Activated T-cell treated with anti-CD3 and anti-CD28 coated beads for 24 hours (primary cell): Measurements from ENCODE around the gene SPATA46.
"Not testable (repeated sequence)": the region's sequence is repeated elsewhere in the genome, so short reads cannot be mapped to it uniquely, and the experiment has no call there.

ENCODE experiments used
- DNase-seq: peaks from one replicate; pipeline ENCODE4 v3.0.0-alpha.2; 2020; ENCODE audit warnings: low read depth

The SPATA46 gene, protein sequence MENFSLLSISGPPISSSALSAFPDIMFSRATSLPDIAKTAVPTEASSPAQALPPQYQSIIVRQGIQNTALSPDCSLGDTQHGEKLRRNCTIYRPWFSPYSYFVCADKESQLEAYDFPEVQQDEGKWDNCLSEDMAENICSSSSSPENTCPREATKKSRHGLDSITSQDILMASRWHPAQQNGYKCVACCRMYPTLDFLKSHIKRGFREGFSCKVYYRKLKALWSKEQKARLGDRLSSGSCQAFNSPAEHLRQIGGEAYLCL

DNA sequence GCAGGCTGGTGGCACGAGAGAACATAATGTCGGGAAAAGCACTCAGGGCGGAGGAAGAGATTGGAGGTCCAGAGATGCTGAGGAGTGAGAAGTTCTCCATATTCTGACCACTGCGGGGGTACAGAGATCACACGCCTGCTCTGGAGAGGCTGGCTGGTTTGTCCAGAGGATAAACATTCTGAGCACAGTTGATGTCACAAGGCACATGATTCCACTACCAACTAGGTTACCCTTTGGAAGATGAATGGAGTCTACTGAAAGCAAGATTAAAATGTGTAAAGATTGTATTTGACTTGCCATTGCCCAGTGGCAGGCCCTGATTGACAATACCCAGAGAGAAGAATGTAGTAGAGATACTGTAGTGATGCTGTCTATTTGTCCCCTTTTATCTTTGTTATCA lies at the start of gene SPATA46:
TSS of gene SPATA46 (minus strand) at position 164 of the 400 bp plus-strand sequence. CDS start at position 100, 64 bp downstream.
- DNase-seq = no peak

DNA sequence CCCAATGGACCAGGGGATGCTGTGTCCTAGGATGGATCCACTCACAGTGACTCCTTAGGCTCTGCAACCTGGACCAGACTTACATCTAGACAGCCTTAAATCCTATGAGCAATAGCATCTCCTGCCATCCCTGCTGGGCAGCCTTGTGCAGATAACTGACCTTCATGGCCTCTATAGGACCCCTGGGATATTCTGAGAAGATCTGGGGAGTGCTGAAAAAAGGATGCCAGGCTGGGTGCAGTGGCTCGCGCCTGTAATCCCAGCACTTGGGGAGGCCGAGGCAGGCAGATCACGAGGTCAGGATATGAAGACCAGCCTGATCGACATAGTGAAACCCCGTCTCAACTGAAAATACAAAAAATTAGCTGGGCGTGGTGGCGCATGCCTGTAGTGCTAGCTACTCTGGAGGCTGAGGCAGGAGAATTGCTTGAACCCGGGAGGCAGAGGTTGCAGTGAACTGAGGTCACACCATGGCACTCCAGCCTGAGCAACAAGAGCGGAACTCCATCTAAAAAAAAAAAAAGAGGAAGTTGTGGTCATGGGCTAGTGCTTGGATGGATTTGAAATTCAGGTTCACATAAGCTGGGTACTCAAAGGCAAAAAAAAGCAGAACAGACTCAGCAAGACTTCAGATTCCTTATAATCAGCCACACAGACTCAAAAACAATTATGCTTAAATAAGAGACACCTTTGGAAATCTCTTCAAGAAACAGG lies 46.2 kb upstream of the SPATA46 start:
- DNase-seq = no peak

DNA sequence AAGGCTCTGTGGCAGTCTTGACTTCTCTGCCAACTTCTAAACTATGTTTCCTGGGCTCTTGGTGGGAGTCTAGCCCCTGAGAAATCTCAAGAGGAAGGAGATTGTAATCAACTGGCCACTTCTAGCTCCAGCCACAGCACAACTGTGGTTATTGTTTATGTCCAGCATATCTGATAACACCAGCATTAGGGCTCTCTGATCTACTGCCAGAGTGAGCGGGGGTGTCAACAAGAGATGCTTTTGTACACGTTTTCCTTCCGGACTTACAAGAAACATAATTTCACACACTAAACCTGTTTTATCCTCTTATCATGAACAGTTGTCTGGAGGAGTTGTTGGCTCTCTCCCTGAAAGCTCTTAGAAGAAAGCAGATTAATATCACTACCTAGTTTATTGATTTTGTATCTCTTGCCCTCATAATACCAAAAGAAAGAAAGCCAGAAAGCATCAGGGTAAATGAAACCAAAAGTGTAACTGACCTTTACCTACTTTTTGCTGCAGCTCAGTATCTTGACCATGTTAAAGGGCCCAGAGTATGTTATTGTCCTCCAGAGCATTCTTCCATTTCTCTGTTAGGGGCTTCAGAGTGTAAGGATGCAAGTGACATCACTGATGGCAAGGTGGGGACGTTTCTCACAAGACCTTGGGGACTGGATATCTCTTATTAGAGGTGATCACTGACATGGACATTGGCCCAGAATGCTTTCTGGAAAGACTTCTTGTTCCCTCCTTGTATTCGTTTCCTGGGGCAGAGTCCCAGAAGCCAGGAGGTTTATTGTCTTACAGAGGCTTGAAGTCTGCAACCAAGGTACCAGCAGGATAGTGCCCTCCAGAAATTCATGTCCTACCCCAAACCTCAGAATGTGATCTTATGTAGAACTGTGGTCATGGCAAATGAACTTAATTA lies 44.9 kb upstream of the SPATA46 start:
- DNase-seq = no peak

DNA sequence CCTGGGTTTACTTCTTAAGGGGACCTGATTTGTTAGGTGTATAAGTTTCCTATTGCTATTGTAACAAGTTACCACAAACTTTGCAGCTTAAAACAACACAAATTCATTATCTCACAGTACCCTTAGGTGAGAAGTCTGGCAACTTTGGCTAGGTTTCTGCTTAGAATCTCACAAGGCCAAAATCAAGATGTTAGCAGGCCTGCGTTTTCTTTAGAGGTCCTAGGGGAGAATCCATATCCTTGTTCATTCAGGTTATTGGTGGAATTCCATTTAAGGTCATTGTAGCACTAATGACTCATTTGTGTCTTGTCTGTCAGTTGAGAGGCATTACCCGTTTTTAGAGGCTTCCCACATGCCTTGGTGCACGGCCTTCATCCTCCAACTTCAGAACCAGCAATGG lies 43.5 kb upstream of the SPATA46 start:
- no peak for DNase-seq

DNA sequence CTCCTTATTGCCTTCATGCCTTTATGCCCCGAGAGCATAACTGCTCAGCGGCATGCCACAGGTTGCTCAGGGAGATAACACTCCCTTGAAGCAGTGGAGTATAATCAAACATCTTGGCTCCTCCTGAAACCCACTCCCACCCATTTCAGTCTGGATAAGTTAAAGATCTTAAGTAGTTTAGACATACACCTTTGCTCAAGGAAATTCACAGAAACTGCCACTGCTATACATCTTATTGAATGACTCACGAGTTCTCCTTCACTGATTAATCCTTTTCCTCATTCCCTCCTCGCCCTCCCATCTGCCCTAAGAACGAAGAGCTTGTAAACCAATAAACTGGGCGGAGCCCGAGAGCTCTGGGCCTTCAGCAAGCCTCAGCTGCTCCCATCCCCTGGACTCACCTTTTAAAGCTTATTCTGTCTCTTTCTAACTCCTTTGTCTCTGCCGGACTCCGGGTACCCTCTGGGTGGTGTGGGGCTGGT lies 42.8 kb upstream of the SPATA46 start:
- not testable (repeated sequence) for DNase-seq

DNA sequence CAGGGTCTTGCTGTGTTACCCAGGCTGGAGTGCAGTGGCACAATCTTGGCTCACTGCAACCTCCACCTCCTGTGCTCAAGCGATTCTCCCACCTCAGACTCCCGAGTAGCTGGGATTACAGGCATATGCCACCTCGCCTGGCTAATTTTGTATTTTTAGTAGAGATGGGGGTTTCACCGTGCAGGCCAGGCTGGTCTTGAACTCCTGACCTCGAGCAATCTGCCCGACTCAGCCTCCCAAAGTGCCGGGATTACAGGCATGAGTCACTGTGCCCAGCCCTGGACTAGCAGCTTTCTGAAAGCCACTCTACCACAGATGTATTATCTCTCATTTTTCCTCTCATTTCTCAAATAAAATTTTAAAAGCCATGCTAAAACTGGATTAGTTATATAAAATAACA lies 41.9 kb upstream of the SPATA46 start:
- not testable (repeated sequence) for DNase-seq

DNA sequence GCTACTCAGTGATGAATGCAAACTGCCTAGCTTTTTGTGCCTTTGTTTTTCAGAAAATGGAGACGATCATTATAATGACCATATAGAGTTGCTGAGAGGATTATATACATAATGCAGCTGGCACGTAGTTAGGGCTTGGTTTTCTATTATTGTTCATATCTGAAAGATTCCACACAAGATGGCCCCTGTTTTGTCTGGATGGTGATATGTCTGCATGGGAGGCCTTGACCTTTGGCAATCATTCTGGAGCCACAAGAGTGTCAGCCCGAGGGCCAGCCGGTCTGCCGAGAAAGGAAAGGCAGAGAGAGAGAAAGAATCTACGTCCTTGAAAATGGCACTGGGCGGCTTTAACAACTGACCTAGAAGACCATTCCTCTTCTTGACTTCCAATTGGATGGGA lies 41.0 kb upstream of the SPATA46 start:
- no peak for DNase-seq

DNA sequence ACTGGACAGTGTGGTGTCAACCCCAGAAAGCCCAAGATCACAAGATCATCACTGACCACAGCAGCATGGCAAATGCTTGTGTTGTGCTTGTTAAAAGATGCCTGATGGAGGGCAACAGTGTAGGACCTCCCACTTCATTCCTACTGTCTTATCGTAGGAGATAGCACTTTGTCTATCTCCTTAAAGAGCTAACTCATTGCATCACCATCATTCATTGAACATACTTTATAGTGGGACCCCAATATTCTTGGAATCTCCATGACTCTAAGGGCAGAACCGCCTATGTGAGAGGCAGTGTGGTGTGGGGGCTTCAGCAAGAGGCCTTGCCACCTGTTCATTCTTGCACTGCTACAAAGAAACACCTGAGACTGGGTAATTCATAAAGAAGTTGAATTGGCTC lies 40.3 kb upstream of the SPATA46 start:
- no peak for DNase-seq

DNA sequence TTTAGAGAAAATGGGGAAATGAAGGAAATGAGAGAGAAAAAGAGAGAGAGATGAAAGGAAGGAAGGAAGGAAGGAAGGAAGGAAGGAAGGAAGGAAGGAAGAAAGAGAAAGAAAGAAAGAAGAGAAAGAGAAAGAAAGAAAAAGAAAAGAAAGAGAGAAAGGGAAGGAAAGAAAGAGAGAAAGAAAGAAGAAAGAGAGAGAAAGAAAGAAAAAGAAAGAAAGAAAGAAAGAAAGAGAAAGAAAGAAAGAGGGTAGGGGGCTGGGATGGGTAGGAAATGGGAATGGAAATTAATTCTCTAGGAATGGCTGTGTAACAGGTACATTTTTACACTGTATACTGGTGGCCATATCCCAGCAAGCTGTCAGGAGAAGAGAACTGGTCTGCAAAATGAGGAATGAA lies 39.6 kb upstream of the SPATA46 start:
- no peak for DNase-seq

DNA sequence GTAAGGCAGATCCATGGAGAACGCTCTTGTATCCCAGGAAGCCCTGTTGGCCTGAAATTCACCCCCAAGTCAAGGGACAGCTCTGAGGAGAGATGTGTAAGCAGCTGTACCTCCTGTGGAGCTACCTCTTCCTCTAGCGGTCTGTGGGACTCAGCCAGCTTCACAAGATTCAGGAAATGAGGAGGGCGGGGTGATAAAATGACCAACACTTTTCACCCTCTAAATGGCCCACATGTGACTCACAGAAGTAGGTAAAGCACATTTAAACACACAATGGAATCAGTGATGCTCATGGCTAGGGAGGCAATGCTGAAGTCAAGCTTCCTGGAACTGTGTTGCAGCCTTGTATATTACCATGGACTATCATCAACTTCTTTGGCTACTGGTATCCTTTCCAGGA lies 35.3 kb upstream of the SPATA46 start, which contains the start of gene SH2D1B:
TSS of gene SH2D1B (minus strand) at position 135 of the 400 bp plus-strand sequence. CDS start at position 15, 120 bp downstream.
- no peak for DNase-seq

DNA sequence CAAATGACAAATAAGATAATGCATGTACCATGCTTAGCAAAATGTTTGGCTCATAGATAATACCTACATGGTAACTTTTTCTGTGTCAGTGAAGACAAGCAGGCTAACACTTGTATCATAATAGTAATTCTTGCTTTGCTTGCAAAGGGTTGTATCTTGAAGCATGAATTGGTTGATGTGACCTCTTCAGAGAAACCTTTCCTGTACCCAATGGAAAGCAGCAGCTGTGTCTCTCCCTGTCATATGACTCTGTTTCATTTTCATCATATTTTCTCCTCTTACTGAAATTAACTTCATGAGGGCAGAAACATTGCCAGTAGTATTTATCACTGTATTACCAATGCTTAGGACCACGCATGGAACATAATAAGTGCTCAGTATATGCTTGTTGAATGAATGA lies 30.9 kb upstream of the SPATA46 start:
- no peak for DNase-seq

DNA sequence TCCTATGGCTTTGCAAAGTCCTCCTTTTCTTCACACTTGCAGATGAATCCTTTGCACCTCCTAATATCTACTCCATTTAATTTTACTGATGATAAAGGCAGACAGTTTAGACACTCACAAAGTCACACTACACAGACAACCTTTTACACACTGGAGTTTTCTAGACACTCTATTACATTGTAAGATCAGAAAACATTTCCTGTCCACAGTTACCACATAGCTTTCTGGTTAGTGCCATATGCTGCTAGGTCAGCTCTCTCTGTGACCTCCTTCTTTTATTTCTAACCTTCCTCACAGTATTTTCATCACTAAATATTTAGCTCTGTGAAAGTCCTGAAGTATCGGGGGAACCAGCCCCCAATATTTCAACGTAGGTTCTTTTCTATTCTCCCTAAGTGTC lies 30.2 kb upstream of the SPATA46 start:
- DNase-seq = no peak

DNA sequence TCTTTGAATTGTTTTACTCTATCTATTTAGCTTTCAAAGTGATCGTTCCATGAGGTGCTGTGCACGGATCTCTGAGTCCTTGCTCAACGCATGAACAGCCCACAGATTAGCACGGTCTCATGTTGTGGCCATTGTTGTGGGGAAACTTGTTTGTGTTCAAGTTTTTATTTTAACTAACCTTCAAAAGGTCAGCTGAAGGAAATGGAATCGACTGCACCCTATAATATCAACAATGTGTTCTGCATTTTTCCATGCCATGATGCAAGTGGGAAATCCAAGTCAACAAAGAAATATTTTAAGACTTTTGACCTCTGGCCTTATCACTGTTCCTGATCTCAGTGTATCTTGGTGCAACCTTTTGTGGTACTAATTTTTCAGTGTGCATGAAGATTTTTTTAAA lies 29.1 kb upstream of the SPATA46 start:
- DNase-seq = no peak

DNA sequence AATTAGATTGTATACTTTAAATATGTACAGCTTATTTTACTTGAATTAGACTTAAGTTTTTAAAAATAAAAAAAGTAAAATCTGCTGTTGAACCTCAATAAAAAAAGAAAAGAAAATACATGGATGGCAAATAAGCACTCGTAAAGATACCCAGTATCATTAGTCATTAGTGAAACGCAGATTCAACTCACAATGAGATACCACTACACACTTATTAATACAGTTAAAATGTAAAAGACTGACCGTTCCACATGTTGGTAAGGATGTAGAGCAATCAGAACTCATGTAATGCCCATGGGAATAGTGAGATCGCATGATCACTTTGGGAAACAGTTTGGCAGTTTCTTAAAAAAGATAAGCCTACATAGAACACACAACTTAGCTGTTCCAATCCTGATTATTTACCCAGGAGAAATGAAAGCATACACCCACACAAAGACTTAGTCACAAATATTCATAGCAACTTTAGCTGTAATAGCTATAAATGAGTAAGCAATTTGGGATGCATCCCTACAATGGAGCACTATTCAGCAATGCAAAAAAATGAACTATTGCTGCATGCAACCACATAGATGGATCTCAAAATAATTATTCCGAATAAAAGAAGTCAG lies 28.0 kb upstream of the SPATA46 start:
- no peak for DNase-seq

DNA sequence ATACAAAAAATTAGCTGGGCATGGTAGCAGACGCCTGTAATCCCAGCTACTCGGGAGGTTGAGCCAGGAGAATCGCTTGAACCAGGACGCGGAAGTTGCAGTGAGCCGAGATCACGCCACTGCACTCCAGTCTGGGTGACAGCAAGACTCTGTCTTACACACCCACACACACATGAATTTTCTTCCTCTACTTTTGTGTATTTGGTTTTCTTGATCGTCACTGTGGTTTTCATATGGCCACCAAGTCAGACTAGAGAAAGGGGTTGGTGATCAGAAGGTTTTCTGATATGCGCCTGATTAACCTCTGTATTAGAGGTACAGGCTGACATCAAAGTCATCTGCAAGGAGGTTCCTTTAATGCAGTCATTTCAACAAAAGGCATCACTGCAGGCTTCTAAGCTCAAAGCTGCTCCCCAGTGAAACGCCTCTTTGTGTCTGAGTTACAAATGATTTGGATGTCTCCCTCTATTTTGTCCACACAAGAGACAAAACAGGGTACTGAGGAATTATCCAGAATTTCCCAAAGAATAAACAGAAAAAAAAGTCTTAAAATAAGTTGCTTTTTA lies 24.2 kb upstream of the SPATA46 start:
- DNase-seq = no peak

DNA sequence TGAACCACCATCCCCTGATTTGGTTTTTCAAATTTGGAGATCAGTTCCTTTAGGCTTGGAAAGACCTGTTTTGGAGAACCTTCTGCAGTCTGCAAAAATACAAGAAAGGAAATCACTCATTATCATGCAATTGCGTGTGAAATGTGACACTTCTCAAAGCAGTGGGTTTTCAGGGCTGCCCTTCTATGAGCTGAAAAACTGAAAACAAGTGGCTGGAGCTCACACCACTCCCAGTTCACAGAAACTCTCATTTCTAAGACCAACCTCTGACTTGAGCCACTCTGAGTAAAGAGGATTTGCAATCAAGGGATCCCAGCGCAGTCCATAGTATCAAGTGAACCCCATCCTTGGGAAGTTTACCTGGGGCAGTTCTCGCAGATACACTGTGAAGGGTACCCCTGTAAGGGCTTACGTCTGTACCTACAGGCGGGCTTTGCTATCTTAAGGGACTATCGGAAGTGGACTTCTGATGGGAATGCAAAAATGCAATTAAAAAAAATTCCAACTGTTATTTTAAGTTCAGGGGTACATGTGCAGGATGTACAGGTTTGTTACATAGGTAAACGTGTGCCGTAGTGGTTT lies 22.4 kb upstream of the SPATA46 start:
- no peak for DNase-seq

DNA sequence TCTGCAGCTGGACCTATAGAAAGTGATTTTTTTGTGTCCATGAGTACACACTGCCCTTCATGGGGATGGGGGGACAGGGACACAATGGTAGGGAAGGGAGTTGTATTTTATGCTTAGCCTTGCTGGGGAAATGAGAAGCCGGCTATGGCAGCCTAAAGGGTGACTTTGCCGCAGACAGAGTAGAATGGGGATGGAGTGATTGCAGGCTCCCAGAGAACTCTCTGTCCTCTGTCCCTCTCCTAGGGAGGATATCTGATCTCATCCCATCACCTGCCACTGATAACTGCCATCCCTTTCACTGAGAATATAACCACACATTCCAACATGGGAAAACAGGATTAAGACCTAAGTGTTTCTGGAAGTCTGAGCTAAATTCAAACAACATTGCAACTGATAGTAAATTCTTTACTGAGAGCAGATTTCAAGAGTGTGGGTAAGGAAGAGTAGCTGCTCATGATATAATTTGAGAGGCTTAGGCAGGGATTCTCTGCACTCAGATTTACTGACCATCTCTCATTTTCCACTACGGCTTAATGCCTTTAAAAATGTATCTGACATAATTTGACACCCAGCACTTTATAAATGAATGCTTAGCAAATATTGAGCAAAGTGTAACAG lies 21.4 kb upstream of the SPATA46 start:
- no peak for DNase-seq

DNA sequence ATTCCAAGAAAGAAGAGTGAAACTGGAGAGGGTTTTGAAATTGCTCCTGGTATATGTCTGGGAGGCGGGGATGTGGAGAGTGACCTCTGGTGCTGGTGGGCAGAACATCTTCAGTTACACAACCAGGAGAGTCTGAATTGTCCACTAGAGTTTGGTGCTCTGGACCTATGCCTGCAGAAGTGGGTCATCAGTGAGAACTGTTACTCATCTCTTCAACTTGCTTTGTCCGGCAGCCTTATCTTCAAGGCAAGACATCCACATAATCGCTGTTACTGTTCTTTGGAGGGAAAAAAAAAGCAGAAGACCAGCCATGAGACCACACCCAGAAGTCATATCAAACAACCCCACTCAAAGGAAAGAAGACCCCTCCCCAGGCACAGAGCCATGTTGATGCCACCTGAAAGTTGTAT lies 20.4 kb upstream of the SPATA46 start:
- no peak for DNase-seq

DNA sequence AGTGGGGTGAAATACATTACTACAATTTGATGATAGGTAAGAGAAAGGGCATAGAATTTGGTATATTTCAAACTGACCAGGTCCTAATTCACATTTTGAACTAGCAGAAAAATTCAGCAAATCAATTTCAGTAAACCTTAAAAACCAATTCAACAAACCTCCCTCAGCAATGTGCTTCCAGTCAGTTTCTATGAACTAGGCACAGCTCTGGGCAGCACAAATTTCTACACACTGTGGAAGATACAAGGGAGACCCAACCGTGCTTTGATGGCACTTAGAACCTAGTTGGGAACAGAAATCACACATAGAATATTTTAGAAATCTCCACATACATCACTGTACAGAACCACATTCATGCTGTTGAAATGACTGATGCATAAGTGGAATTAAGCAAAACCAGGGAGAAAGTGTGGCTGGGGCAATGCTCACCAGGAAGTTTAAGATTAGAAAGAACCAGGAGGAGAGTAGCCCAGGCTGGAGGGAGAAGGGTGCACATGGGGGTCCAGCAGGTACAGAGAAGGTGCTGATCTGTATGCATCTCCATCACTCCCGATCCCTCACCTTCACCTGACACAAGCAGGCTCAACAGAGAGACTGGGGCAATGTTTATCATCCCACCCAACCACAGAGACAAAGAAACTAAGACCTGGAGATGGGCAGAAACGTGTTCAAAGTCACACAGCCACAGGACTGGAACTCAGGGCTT lies 19.7 kb upstream of the SPATA46 start:
- DNase-seq = no peak
